Fibroblast of peridontal ligament (primary cell): ENCODE measurements around the gene CBLIF.
"Not testable (repeated sequence)": the region's sequence is repeated elsewhere in the genome, so short reads cannot be mapped to it uniquely, and the experiment has no call there.

Experiments used
- DNase-seq: peaks from one replicate; pipeline ENCODE4 v3.0.0-alpha.2; 2010; ENCODE audit errors: extremely low read depth

CBLIF gene

GRCh38 chr11:59845399-59845798 is at the start of gene CBLIF:
TSS of gene CBLIF (minus strand) at chr11:59845499. CDS start at chr11:59845453, 46 bp downstream.
- no peak for DNase-seq

- no peak for DNase-seq
These were observed 49.3 kb upstream of the CBLIF start for GRCh38 chr11:59894616-59895015.

GRCh38 chr11:59891781-59892181 is 46.5 kb upstream of the CBLIF start:
- no peak for DNase-seq

- not testable (repeated sequence) for DNase-seq
These were observed 41.9 kb upstream of the CBLIF start for GRCh38 chr11:59887156-59887555.

- DNase-seq: no peak
These were observed 38.3 kb upstream of the CBLIF start for GRCh38 chr11:59883597-59883996.

GRCh38 chr11:59879567-59879966 is 34.3 kb upstream of the CBLIF start:
- no peak for DNase-seq

GRCh38 chr11:59878575-59878974 is 33.3 kb upstream of the CBLIF start, which contains the start of gene OOSP3:
TSS of gene OOSP3 (plus strand) at chr11:59878782. CDS start at chr11:59878809, 27 bp downstream.
- no peak for DNase-seq

GRCh38 chr11:59877784-59878183 is 32.5 kb upstream of the CBLIF start:
- DNase-seq: no peak

GRCh38 chr11:59877325-59877724 is 32.0 kb upstream of the CBLIF start:
- no peak for DNase-seq

GRCh38 chr11:59875856-59876519 is 30.7 kb upstream of the CBLIF start:
- no peak for DNase-seq

- DNase-seq: no peak
These were observed 26.8 kb upstream of the CBLIF start for GRCh38 chr11:59872076-59872475.

- no peak for DNase-seq
These were observed 22.6 kb upstream of the CBLIF start for GRCh38 chr11:59867946-59868345.

GRCh38 chr11:59866836-59867235 is 21.5 kb upstream of the CBLIF start:
- no peak for DNase-seq

- DNase-seq: no peak
These were observed 21.1 kb upstream of the CBLIF start, which contains the start of gene TCN1 for GRCh38 chr11:59866397-59866796. TSS of gene TCN1 (minus strand) at chr11:59866487. CDS start at chr11:59866470, 17 bp downstream.

GRCh38 chr11:59865031-59865430 is 19.7 kb upstream of the CBLIF start:
- DNase-seq: no peak

GRCh38 chr11:59862252-59862651 is 17.0 kb upstream of the CBLIF start:
- no peak for DNase-seq

- no peak for DNase-seq
These were observed 14.4 kb upstream of the CBLIF start for GRCh38 chr11:59859673-59860072.

GRCh38 chr11:59857439-59858434 is 12.4 kb upstream of the CBLIF start:
- no peak for DNase-seq

- no peak for DNase-seq
These were observed 9.6 kb upstream of the CBLIF start for GRCh38 chr11:59854871-59855270.

GRCh38 chr11:59851416-59851815 is 6.1 kb upstream of the CBLIF start:
- DNase-seq: not testable (repeated sequence)

GRCh38 chr11:59849551-59849950 is 4.3 kb upstream of the CBLIF start:
- DNase-seq: not testable (repeated sequence)

GRCh38 chr11:59849129-59849528 is 3.8 kb upstream of the CBLIF start:
- DNase-seq: no peak

- not testable (repeated sequence) for DNase-seq
These were observed 3.1 kb upstream of the CBLIF start for GRCh38 chr11:59848439-59848838.
